ENCODE measurements around the gene RFC1. TPM values are rescaled to one million over a fixed set of nuclear protein-coding genes. Genes with fewer than 3 reads are reported as not detected.

The RFC1 gene
- total RNA-seq, 1 experiment from 2014 or later, result 65.7 TPM

DNA sequence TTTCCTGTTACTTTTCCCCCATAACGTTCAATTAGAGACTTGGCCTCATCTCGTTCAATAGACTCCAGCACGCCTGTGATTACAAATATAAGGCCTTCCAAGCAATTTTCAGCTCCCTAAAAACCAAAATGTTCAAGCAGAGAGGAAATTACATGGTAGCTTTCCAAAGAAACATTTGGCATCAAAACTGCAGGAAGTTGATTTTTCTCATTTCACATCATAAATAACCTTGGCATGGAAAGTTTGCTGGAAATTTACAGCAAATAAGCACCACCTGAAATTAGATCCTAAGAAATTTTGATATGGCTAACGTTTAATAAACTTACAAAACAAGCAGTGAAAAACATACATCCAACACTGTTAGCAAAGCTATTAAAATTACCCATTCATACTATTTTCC lies 53.3 kb downstream of the RFC1 start:
- ChIA-PET POLR2A (ENCODE audit: unreplicated experiment) (no interaction called here), CTCF (no interaction called here)
- Histone ChIP-seq H3F3A (ENCODE audit: insufficient read depth, low read depth) (no peaks in the 10 kb centered on the region; the same call in 1 of the 2 replicates), H3K36me3 (ENCODE audit: low read depth) (peaks cover 30% of the 10 kb centered on the region), H3K4me1 (replicated peaks; ENCODE audit: insufficient read depth) (no peaks in the 10 kb centered on the region), H3K4me3 (no peak overlapping the region), H3K27me3 (ENCODE audit: insufficient read depth, low read depth) (no peaks in the 10 kb centered on the region), H4K20me1 (ENCODE audit: insufficient read depth) (no peaks in the 10 kb centered on the region), H3K9me3 (ENCODE audit: insufficient read depth, low read depth) (no peaks in the 10 kb centered on the region), H3K79me2 (ENCODE audit: low read depth) (no peaks in the 10 kb centered on the region), H3K9me2 (ENCODE audit: insufficient read depth) (no peaks in the 10 kb centered on the region), H2AFZ (no peak overlapping the region), H3K27ac (no peak overlapping the region), H3K4me2 (no peak overlapping the region)
- intact Hi-C loops (cut with micrococcal nuclease; ENCODE audit: unreplicated experiment), result no loop called here
- TF ChIP-seq EZH2 (IDR thresholded peaks at IDR 0.05; ENCODE audit: low read depth), result no peak
- TF ChIP-seq, protein P1, sequence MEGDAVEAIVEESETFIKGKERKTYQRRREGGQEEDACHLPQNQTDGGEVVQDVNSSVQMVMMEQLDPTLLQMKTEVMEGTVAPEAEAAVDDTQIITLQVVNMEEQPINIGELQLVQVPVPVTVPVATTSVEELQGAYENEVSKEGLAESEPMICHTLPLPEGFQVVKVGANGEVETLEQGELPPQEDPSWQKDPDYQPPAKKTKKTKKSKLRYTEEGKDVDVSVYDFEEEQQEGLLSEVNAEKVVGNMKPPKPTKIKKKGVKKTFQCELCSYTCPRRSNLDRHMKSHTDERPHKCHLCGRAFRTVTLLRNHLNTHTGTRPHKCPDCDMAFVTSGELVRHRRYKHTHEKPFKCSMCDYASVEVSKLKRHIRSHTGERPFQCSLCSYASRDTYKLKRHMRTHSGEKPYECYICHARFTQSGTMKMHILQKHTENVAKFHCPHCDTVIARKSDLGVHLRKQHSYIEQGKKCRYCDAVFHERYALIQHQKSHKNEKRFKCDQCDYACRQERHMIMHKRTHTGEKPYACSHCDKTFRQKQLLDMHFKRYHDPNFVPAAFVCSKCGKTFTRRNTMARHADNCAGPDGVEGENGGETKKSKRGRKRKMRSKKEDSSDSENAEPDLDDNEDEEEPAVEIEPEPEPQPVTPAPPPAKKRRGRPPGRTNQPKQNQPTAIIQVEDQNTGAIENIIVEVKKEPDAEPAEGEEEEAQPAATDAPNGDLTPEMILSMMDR (conservative IDR thresholded peaks at IDR 0.05), result no peak
- no peak for DNase-seq
- BruUV-seq (replicated peaks), result no TSS peak

- Histone ChIP-seq H3K79me2 (ENCODE audit: low read depth) (no peaks in the 10 kb centered on the region), H3K36me3 (ENCODE audit: low read depth) (peaks cover 31% of the 10 kb centered on the region), H3K4me1 (replicated peaks; ENCODE audit: insufficient read depth) (no peaks in the 10 kb centered on the region), H4K20me1 (ENCODE audit: insufficient read depth) (no peaks in the 10 kb centered on the region), H3K27ac (no peak overlapping the region), H3K9me2 (ENCODE audit: insufficient read depth) (no peaks in the 10 kb centered on the region), H3K4me2 (no peak overlapping the region), H3K4me3 (no peak overlapping the region), H3K27me3 (ENCODE audit: insufficient read depth, low read depth) (no peaks in the 10 kb centered on the region), H2AFZ (no peak overlapping the region), H3F3A (ENCODE audit: insufficient read depth, low read depth) (peaks cover 4% of the 10 kb centered on the region), H3K9me3 (ENCODE audit: insufficient read depth, low read depth) (no peaks in the 10 kb centered on the region)
- DNase-seq, result no peak
- intact Hi-C loops (cut with micrococcal nuclease; ENCODE audit: unreplicated experiment), result no loop called here
- ChIA-PET CTCF (no interaction called here), POLR2A (ENCODE audit: unreplicated experiment) (no interaction called here)
- TF ChIP-seq EZH2 (IDR thresholded peaks at IDR 0.05; ENCODE audit: low read depth), result no peak
- TF ChIP-seq, protein P1 (conservative IDR thresholded peaks at IDR 0.05), result no peak
- BruUV-seq (replicated peaks), result no TSS peak
Observed at GRCh38 chr4:39308611-39309010, 57.6 kb downstream of the RFC1 start.

DNA sequence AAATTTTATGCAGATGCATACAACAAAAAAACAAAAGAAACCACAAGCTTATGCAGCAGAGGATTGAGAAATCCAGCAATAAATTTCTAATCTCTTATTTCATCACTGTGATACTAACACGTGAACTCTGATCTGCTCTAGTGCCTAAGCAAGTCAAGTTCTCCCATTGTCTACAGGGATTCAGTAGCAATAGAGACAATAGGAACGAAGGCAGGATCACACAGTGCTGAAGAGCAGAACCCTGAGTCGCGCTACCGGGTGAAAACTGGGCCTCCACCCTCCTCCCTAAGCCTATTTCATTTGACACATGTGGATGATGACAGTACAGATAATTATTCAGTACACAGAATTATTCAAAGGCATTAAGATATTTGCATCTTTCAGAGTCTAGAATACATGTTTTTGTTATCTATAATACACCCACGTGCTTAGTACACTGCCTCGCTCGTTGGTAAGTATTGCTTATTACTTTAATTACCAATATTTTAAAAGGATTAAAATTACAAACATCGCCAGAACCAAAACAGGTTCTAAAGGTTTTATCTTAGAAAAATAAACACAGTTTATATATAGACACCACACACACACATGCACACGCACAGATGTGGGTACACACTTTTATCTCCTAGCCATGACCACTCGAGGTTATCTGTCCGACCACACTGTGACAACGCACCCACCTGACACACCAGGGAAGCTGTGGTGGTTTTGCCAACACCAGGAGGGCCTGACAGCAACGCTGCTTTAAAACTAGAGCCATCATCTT lies 60.1 kb downstream of the RFC1 start:
- peaks cover 29% of the 10 kb centered on the region for H3K36me3 ChIP-seq (ENCODE audit: low read depth)
- no peaks in the 10 kb centered on the region for H3K27me3 ChIP-seq (ENCODE audit: insufficient read depth, low read depth)
- no peaks in the 10 kb centered on the region for H4K20me1 ChIP-seq (ENCODE audit: insufficient read depth)
- peaks cover 4% of the 10 kb centered on the region for H3F3A ChIP-seq (ENCODE audit: insufficient read depth, low read depth)
- H3K9me2 ChIP-seq (ENCODE audit: insufficient read depth), result no peaks in the 10 kb centered on the region
- H3K27ac ChIP-seq, result no peak overlapping the region
- intact Hi-C loops (cut with micrococcal nuclease; ENCODE audit: unreplicated experiment), result no loop called here
- no peak overlapping the region for H2AFZ ChIP-seq
- POLR2A ChIA-PET (ENCODE audit: unreplicated experiment), result no interaction called here
- no TSS peak for BruUV-seq (replicated peaks)
- H3K4me3 ChIP-seq, result no peak overlapping the region
- H3K9me3 ChIP-seq (ENCODE audit: insufficient read depth, low read depth), result no peaks in the 10 kb centered on the region
- CTCF ChIA-PET, result no interaction called here
- H3K4me1 ChIP-seq (replicated peaks; ENCODE audit: insufficient read depth), result peaks cover 3% of the 10 kb centered on the region; the same call in 1 of the 2 replicates
- no peak for TF ChIP-seq EZH2 (IDR thresholded peaks at IDR 0.05; ENCODE audit: low read depth)
- TF ChIP-seq, protein P1 (conservative IDR thresholded peaks at IDR 0.05), result no peak
- DNase-seq, result no peak
- no peak overlapping the region for H3K4me2 ChIP-seq
- H3K79me2 ChIP-seq (ENCODE audit: low read depth), result no peaks in the 10 kb centered on the region
